GM10248 (cell line): Measurements from ENCODE around the gene ABCA3.

Experiments
- CTCF ChIA-PET: fragments of 300-600 bp; sonication (Branson Sonifier 250); formaldehyde crosslinking; extraction: SDS; loops from one replicate; lab custom pipeline; 2021; ENCODE audit warnings: antibody characterized with exemption; lab: Yijun Ruan, JAX
- POLR2A ChIA-PET: fragments of 350-650 bp; sonication (Branson Sonifier 250); formaldehyde crosslinking; extraction: SDS; loops from one replicate; lab custom pipeline; 2020; ENCODE audit warnings: antibody characterized with exemption; lab: Yijun Ruan, JAX
- DNase-seq: peaks from one replicate; pipeline ENCODE4 v3.0.0; 2012; ENCODE audit errors: extremely low spot score
- CTCF ChIP-seq: IDR thresholded peaks from 2 replicates; pipeline ENCODE4 v1.5.1; 2012; ENCODE audit warnings: mild to moderate bottlenecking, low read depth; ENCODE audit errors: extremely low read depth, missing control alignments, control extremely low read depth

ABCA3 gene

GRCh38 chr16:2251296-2252111 lies 89.0 kb downstream of the ABCA3 start, which contains the start of gene ECI1:
Gene ECI1, minus strand, starts transcription at chr16:2251587. Its CDS starts 21 bp downstream, at chr16:2251566.
- POLR2A ChIA-PET: interaction anchor here (0.5 to 1.9 kb wide), 7 partner anchors 9 to 287 kb away, joined by 3 to 8 read pairs (median 6); partner anchors contain the start of genes RPS2 and TRAF7
- CTCF ChIA-PET: interaction anchor here (0.6 to 3.1 kb wide), 25 partner anchors 11 to 250 kb away, joined by 3 to 33 read pairs (median 4); partner anchors contain the start of gene RNPS1
- peak; percentile 100 for DNase-seq
- TF ChIP-seq CTCF: peak; percentile 64

GRCh38 chr16:2250652-2251295 lies 89.8 kb downstream of the ABCA3 start:
- no peak for DNase-seq
- ChIA-PET POLR2A (interaction anchor here (0.6 to 1.9 kb wide), 5 partner anchors 10 to 720 kb away, joined by 3 to 8 read pairs (median 6); partner anchors contain the start of gene RPS2), CTCF (interaction anchor here (0.6 to 3.1 kb wide), 21 partner anchors 10 to 251 kb away, joined by 3 to 33 read pairs (median 4); partner anchors contain the start of gene RNPS1)
- TF ChIP-seq CTCF: no peak

- CTCF ChIA-PET: interaction anchor here (1.5 kb wide), 1 partner anchor 106 kb away, joined by 3 read pairs; no protein-coding TSS in a partner anchor
- DNase-seq: no peak
- no peak for TF ChIP-seq CTCF
- POLR2A ChIA-PET: interaction anchor here (0.5 to 1.3 kb wide), 3 partner anchors 9 to 635 kb away, joined by 3 to 9 read pairs (median 4); partner anchors contain the start of genes CRAMP1 and IFT140
Measured at GRCh38 chr16:2246301-2246885, 94.1 kb downstream of the ABCA3 start.

- no peak for TF ChIP-seq CTCF
- DNase-seq: no peak
- CTCF ChIA-PET: interaction anchor here (1.0 kb wide), 1 partner anchor 17 kb away, joined by 3 read pairs; no protein-coding TSS in a partner anchor
- POLR2A ChIA-PET: no interaction called here
Measured at GRCh38 chr16:2244926-2245795, 95.4 kb downstream of the ABCA3 start.

GRCh38 chr16:2244301-2244700 lies 96.2 kb downstream of the ABCA3 start:
- ChIA-PET CTCF (no interaction called here), POLR2A (no interaction called here)
- DNase-seq: no peak
- TF ChIP-seq CTCF: no peak
